ENCODE results near the gene MKNK1.

MKNK1 gene

GRCh38 chr1:46596846-46597245 is 7.2 kb downstream of the MKNK1 start:
- TF ChIP-seq CTCF (IDR thresholded peaks at IDR 0.05; ENCODE audit: low read depth, low read length) (no peak), MAX (IDR thresholded peaks at IDR 0.05; ENCODE audit: low read depth, low read length) (no peak), MYC (IDR thresholded peaks at IDR 0.05; ENCODE audit: low read depth, low read length) (no peak), POLR2A (IDR thresholded peaks at IDR 0.05; ENCODE audit: extremely low read depth, insufficient read length) (no peak)
- H3K4me3 ChIP-seq (ENCODE audit: low read depth, low read length) = no peak overlapping the region
- no peak for DNase-seq (ENCODE audit: low read depth)

- H3K4me3 ChIP-seq (ENCODE audit: low read depth, low read length) = no peak overlapping the region
- DNase-seq (ENCODE audit: low read depth) = no peak
- TF ChIP-seq MAX (IDR thresholded peaks at IDR 0.05; ENCODE audit: low read depth, low read length) = no peak
- no peak for TF ChIP-seq POLR2A (IDR thresholded peaks at IDR 0.05; ENCODE audit: extremely low read depth, insufficient read length)
- TF ChIP-seq CTCF (IDR thresholded peaks at IDR 0.05; ENCODE audit: low read depth, low read length) = no peak
- TF ChIP-seq MYC (IDR thresholded peaks at IDR 0.05; ENCODE audit: low read depth, low read length) = no peak
These were observed 8.0 kb downstream of the MKNK1 start for GRCh38 chr1:46596036-46596435.

- no peak for TF ChIP-seq POLR2A (IDR thresholded peaks at IDR 0.05; ENCODE audit: extremely low read depth, insufficient read length)
- peak; percentile 76; the same call in 1 of the 2 replicates for TF ChIP-seq MYC (IDR thresholded peaks at IDR 0.05; ENCODE audit: low read depth, low read length)
- TF ChIP-seq MAX (IDR thresholded peaks at IDR 0.05; ENCODE audit: low read depth, low read length) = peak; percentile 52; the same call in 1 of the 2 replicates
- no peak overlapping the region for H3K4me3 ChIP-seq (ENCODE audit: low read depth, low read length)
- peak; percentile 84 for DNase-seq (ENCODE audit: low read depth)
These were observed 8.9 kb downstream of the MKNK1 start for GRCh38 chr1:46595127-46595526.

GRCh38 chr1:46594063-46594462 is 10.0 kb downstream of the MKNK1 start:
- no peak overlapping the region for H3K4me3 ChIP-seq (ENCODE audit: low read depth, low read length)
- DNase-seq (ENCODE audit: low read depth) = no peak
- TF ChIP-seq MAX (IDR thresholded peaks at IDR 0.05; ENCODE audit: low read depth, low read length) (no peak), POLR2A (IDR thresholded peaks at IDR 0.05; ENCODE audit: extremely low read depth, insufficient read length) (no peak), CTCF (IDR thresholded peaks at IDR 0.05; ENCODE audit: low read depth, low read length) (no peak), MYC (IDR thresholded peaks at IDR 0.05; ENCODE audit: low read depth, low read length) (no peak)

- no peak for TF ChIP-seq MYC (IDR thresholded peaks at IDR 0.05; ENCODE audit: low read depth, low read length)
- H3K4me3 ChIP-seq (ENCODE audit: low read depth, low read length) = no peak overlapping the region
- DNase-seq (ENCODE audit: low read depth) = no peak
These were observed 11.2 kb downstream of the MKNK1 start for GRCh38 chr1:46592823-46593222.

GRCh38 chr1:46589529-46589928 is 14.5 kb downstream of the MKNK1 start:
- no peak for DNase-seq (ENCODE audit: low read depth)
- no peak overlapping the region for H3K4me3 ChIP-seq (ENCODE audit: low read depth, low read length)
- TF ChIP-seq MAX (IDR thresholded peaks at IDR 0.05; ENCODE audit: low read depth, low read length) = no peak
- TF ChIP-seq CTCF (IDR thresholded peaks at IDR 0.05; ENCODE audit: low read depth, low read length) = no peak
- no peak for TF ChIP-seq POLR2A (IDR thresholded peaks at IDR 0.05; ENCODE audit: extremely low read depth, insufficient read length)
- TF ChIP-seq MYC (IDR thresholded peaks at IDR 0.05; ENCODE audit: low read depth, low read length) = no peak

GRCh38 chr1:46587069-46587468 is 17.0 kb downstream of the MKNK1 start:
- no peak for DNase-seq (ENCODE audit: low read depth)
- no peak for TF ChIP-seq MYC (IDR thresholded peaks at IDR 0.05; ENCODE audit: low read depth, low read length)
- no peak for TF ChIP-seq MAX (IDR thresholded peaks at IDR 0.05; ENCODE audit: low read depth, low read length)
- no peak for TF ChIP-seq CTCF (IDR thresholded peaks at IDR 0.05; ENCODE audit: low read depth, low read length)
- no peak for TF ChIP-seq POLR2A (IDR thresholded peaks at IDR 0.05; ENCODE audit: extremely low read depth, insufficient read length)
- H3K4me3 ChIP-seq (ENCODE audit: low read depth, low read length) = no peak overlapping the region
